WTC11 (cell line): ENCODE measurements around the gene SIGLEC15. TPM values are rescaled to one million over a fixed set of nuclear protein-coding genes. Genes with fewer than 3 reads are reported as not detected.

Source experiments
- ATAC-seq: fragments of 200-7000 bp; cut with Tn5 transposase; 2 replicates; pipeline ENCODE4 v1.10.0; 2021; ENCODE audit warnings: mild to moderate bottlenecking, moderate library complexity
- CTCF ChIA-PET: fragments of 300-600 bp; sonication (Branson Sonifier 250); formaldehyde crosslinking; loops from one replicate; lab custom pipeline; 2021; ENCODE audit warnings: antibody characterized with exemption; lab: Charles Lee
- POLR2A ChIA-PET: fragments of 350-600 bp; sonication (Branson Sonifier 250); formaldehyde crosslinking; loops from one replicate; lab custom pipeline; 2021; ENCODE audit warnings: antibody characterized with exemption; lab: Charles Lee
- DNase-seq: peaks from one replicate; pipeline ENCODE4 v3.0.0; 2021; ENCODE audit warnings: low spot score
- H3K27ac Mint-ChIP-seq: 2 replicates; pipeline ENCODE4 v1.8.0; 2021; ENCODE audit warnings: mixed read lengths
- H3K27me3 Mint-ChIP-seq: 2 replicates; pipeline ENCODE4 v1.8.0; 2021; ENCODE audit warnings: low read depth, mild to moderate bottlenecking, moderate library complexity, mixed read lengths
- H3K36me3 Mint-ChIP-seq: 2 replicates; pipeline ENCODE4 v1.8.0; 2021; ENCODE audit warnings: mixed read lengths
- H3K4me1 Mint-ChIP-seq: 2 replicates; pipeline ENCODE4 v1.8.0; 2022; ENCODE audit warnings: mixed read lengths
- H3K4me3 Mint-ChIP-seq: 2 replicates; pipeline ENCODE4 v1.8.0; 2021; ENCODE audit warnings: mild to moderate bottlenecking, moderate library complexity, mixed read lengths
- H3K9me3 Mint-ChIP-seq: 2 replicates; pipeline ENCODE4 v1.8.0; 2021; ENCODE audit warnings: mixed read lengths
- ATF1 ChIP-seq: sonication (generic); formaldehyde crosslinking; IDR thresholded peaks from 2 replicates; pipeline ENCODE4 v1.8.1; 2023; ENCODE audit warnings: mild to moderate bottlenecking, moderate library complexity, missing genetic modification reagents
- ATF3 ChIP-seq: sonication (generic); formaldehyde crosslinking; conservative IDR thresholded peaks from 2 replicates; pipeline ENCODE4 v1.8.1; 2022; ENCODE audit warnings: mild to moderate bottlenecking, missing genetic modification reagents
- CREM ChIP-seq: sonication (generic); formaldehyde crosslinking; IDR thresholded peaks from 2 replicates; pipeline ENCODE4 v1.8.1; 2022; ENCODE audit warnings: mild to moderate bottlenecking, missing genetic modification reagents, moderate library complexity
- CTCF ChIP-seq: fragments of 200-600 bp; IDR thresholded peaks from 2 replicates; pipeline ENCODE4 v1.8.0; 2022; ENCODE audit warnings: antibody characterized with exemption
- FOXK1 ChIP-seq: sonication (generic); formaldehyde crosslinking; IDR thresholded peaks from 2 replicates; pipeline ENCODE4 v1.8.0; 2022; ENCODE audit warnings: mild to moderate bottlenecking, moderate library complexity, missing genetic modification reagents
- NFE2L1 ChIP-seq: sonication (generic); formaldehyde crosslinking; IDR thresholded peaks from 2 replicates; pipeline ENCODE4 v1.8.1; 2023; ENCODE audit warnings: missing genetic modification reagents
- NR2C2 ChIP-seq: sonication (generic); formaldehyde crosslinking; IDR thresholded peaks from 2 replicates; pipeline ENCODE4 v1.8.0; 2022; ENCODE audit warnings: mild to moderate bottlenecking, missing genetic modification reagents
- PREB ChIP-seq: sonication (generic); formaldehyde crosslinking; IDR thresholded peaks from 2 replicates; pipeline ENCODE4 v1.8.1; 2022; ENCODE audit warnings: mild to moderate bottlenecking, missing genetic modification reagents, moderate library complexity, borderline replicate concordance
- ZNF423 ChIP-seq: fragments of 250-450 bp; sonication (Bioruptor Pico); IDR thresholded peaks from 2 replicates; pipeline ENCODE4 v2.1.2; 2022; ENCODE audit warnings: mild to moderate bottlenecking, moderate library complexity
- ZNF532 ChIP-seq: fragments of 250-450 bp; sonication (Bioruptor Pico); IDR thresholded peaks from 2 replicates; pipeline ENCODE4 v1.9.0; 2021; ENCODE audit warnings: mild to moderate bottlenecking, borderline replicate concordance
- total RNA-seq: library from RNA; stranded (reverse); gene quantifications from 3 replicates; pipeline ENCODE4 v1.2.3, GENCODE V29; 2021

The SIGLEC15 gene
- total RNA-seq, 1 experiment from 2014 or later, result not detected

- Mint-ChIP-seq H3K36me3 (peaks cover 61% of the 10 kb centered on the region), H3K4me3 (no peak overlapping the region), H3K9me3 (peaks cover 65% of the 10 kb centered on the region), H3K27ac (no peak overlapping the region), H3K27me3 (peaks cover 11% of the 10 kb centered on the region), H3K4me1 (peaks cover 3% of the 10 kb centered on the region)
- TF ChIP-seq NR2C2 (CRISPR knock-in tag) (no peak), ZNF532 (no peak), PREB (CRISPR knock-in tag) (no peak), CREM (CRISPR knock-in tag) (no peak), CTCF (no peak)
- DNase-seq (no peak), ATAC-seq (no peak)
- POLR2A ChIA-PET, result no interaction called here
- CTCF ChIA-PET, result interaction anchor here (1.4 kb wide), 1 partner anchor 79 kb away, joined by 4 read pairs; no protein-coding TSS in a partner anchor
Observed at GRCh38 chr18:45801416-45802004, 24.0 kb upstream of the SIGLEC15 start.

GRCh38 chr18:45802814-45803492 lies 22.5 kb upstream of the SIGLEC15 start:
- ATAC-seq, result no peak
- Mint-ChIP-seq H3K27ac (no peak overlapping the region), H3K9me3 (peaks cover 68% of the 10 kb centered on the region), H3K4me1 (peaks cover 17% of the 10 kb centered on the region), H3K4me3 (no peak overlapping the region), H3K27me3 (peaks cover 11% of the 10 kb centered on the region), H3K36me3 (peaks cover 57% of the 10 kb centered on the region)
- CTCF ChIA-PET, result no interaction called here
- POLR2A ChIA-PET, result no interaction called here
- no peak for TF ChIP-seq FOXK1 (CRISPR knock-in tag)
- no peak for TF ChIP-seq ZNF423 (CRISPR knock-in tag)
- DNase-seq, result no peak

GRCh38 chr18:45805551-45805950 lies 19.9 kb upstream of the SIGLEC15 start:
- CTCF ChIA-PET, result interaction anchor here (2.2 kb wide), 1 partner anchor 60 kb away, joined by 10 read pairs; no protein-coding TSS in a partner anchor
- no peak for ATAC-seq
- DNase-seq, result no peak
- peaks cover 55% of the 10 kb centered on the region for H3K9me3 Mint-ChIP-seq
- TF ChIP-seq NFE2L1, result no peak
- TF ChIP-seq ATF1 (CRISPR knock-in tag), result no peak
- TF ChIP-seq ATF3 (CRISPR knock-in tag), result no peak
- peaks cover 33% of the 10 kb centered on the region for H3K36me3 Mint-ChIP-seq
- POLR2A ChIA-PET, result no interaction called here
- peaks cover 21% of the 10 kb centered on the region for H3K4me1 Mint-ChIP-seq
- H3K27me3 Mint-ChIP-seq, result no peaks in the 10 kb centered on the region; the same call in 1 of the 2 replicates
- no peak overlapping the region for H3K4me3 Mint-ChIP-seq
- no peak overlapping the region for H3K27ac Mint-ChIP-seq
